Body of pancreas (tissue), 4 donors: ENCODE results near the gene BTNL9. TPM values are rescaled to one million over a fixed set of nuclear protein-coding genes. Genes with fewer than 3 reads are reported as not detected.

Experiments used
- ATAC-seq: fragments of 150-250 bp; one replicate; pipeline ENCODE4 v1.9.1; 2016
- DNase-seq, 4 donors: peaks; one replicate each; pipeline ENCODE4 v3.0.0-alpha.2; 2019
- H3K27ac ChIP-seq, 4 donors: fragments of 200-600 bp; sonication (generic); 1 replicate in 3 of 4; 2 replicates in 1 of 4; pipeline versions ENCODE4 v1.5.1 to v1.6.1; 2016 to 2019; ENCODE audit warnings: mild to moderate bottlenecking in 1 of 4, mixed read lengths in 1 of 4, moderate library complexity in 1 of 4
- H3K27me3 ChIP-seq, 2 donors: fragments of 200-600 bp; sonication (generic); one replicate each; pipeline ENCODE4 v1.6.0; 2016; ENCODE audit warnings: mild to moderate bottlenecking in 1 of 2
- H3K36me3 ChIP-seq, 2 donors: fragments of 200-600 bp; sonication (generic); replicated peaks in 1 of 2; 2 replicates each; pipeline ENCODE4 v1.5.1; 2016; ENCODE audit warnings: low read depth in 2 of 2; ENCODE audit not compliant: insufficient read depth in 1 of 2
- H3K4me1 ChIP-seq: fragments of 200-600 bp; sonication (generic); one replicate; pipeline ENCODE4 v1.6.0; 2016
- H3K4me3 ChIP-seq, 2 donors: fragments of 200-600 bp; sonication (generic); 1 replicate in 1 of 2; 2 replicates in 1 of 2; pipeline ENCODE4 v1.5.1; 2016 to 2019
- H3K9me3 ChIP-seq, 3 donors: fragments of 200-600 bp; sonication (generic); 1 replicate in 2 of 3; 2 replicates in 1 of 3; pipeline ENCODE4 v1.5.1; 2016
- CTCF ChIP-seq, 7 experiments: fragments of 450-650 bp in 4 of 7; fragments of 200-600 bp in 3 of 7; sonication (generic) in 3 of 7; IDR thresholded peaks; one replicate each; pipeline ENCODE4 v1.5.1; 2016 to 2019; ENCODE audit warnings: antibody characterized with exemption in 7 of 7
- POLR2A ChIP-seq, 3 donors: fragments of 450-650 bp; IDR thresholded peaks; one replicate each; pipeline ENCODE4 v1.6.1; 2016; ENCODE audit warnings: antibody characterized with exemption in 3 of 3, mild to moderate bottlenecking in 2 of 3
- WGBS, 2 donors: methylation state at CpG; one replicate each; pipeline ENCODE4 v1.1.5; 2017; 5-methylcytosine and 5-hydroxymethylcytosine counted together
- intact Hi-C: fragments of 100-400 bp; cut with DNase I; formaldehyde crosslinking; loops from one replicate; pipeline ENCODE4 v1.15.1; 2023
- total RNA-seq, 2 donors: library from RNA; depleted of rRNA; stranded (reverse); fragments of >200 nt; gene quantifications; one replicate each; pipeline ENCODE4 v1.1.0, GENCODE V29; 2016

The BTNL9 gene
- total RNA-seq, 2 donors from 2014 or later: 20.2 to 41.5 TPM

GRCh38 chr5:181105391-181106025 lies 65.4 kb downstream of the BTNL9 start:
- Histone ChIP-seq H3K4me3 (no peak overlapping the region), H3K27ac (no peak overlapping the region), H3K27me3 (peaks cover 0 to 5% of the 10 kb centered on the region in 2 donors), H3K9me3 (no peaks in the 10 kb centered on the region), H3K36me3 (no peaks in the 10 kb centered on the region), H3K4me1 (peaks cover under 1% of the 10 kb centered on the region)
- no peak for TF ChIP-seq CTCF (IDR thresholded peaks at IDR 0.05)
- TF ChIP-seq POLR2A (IDR thresholded peaks at IDR 0.05): no peak
- intact Hi-C loops: no loop called here
- DNase-seq: no peak
- ATAC-seq: no peak
- 45 to 80% methylated on average over 7 of the region's 7 CpGs for WGBS, 2 donors

- Histone ChIP-seq H3K27ac (no peak overlapping the region), H3K9me3 (no peaks in the 10 kb centered on the region), H3K36me3 (no peaks in the 10 kb centered on the region), H3K4me1 (no peaks in the 10 kb centered on the region), H3K27me3 (peaks cover 0 to 5% of the 10 kb centered on the region in 2 donors), H3K4me3 (no peak overlapping the region)
- TF ChIP-seq POLR2A (IDR thresholded peaks at IDR 0.05): no peak
- TF ChIP-seq CTCF (IDR thresholded peaks at IDR 0.05): no peak
- DNase-seq: no peak
- ATAC-seq: no peak
- intact Hi-C loops: no loop called here
- 58 to 68% methylated on average over 9 of the region's 9 CpGs for WGBS, 2 donors
Observed at GRCh38 chr5:181107699-181108098, 67.6 kb downstream of the BTNL9 start.

- 57 to 59% methylated on average over 7 to 14 of the region's 14 CpGs for WGBS, 2 donors
- intact Hi-C loops: no loop called here
- ATAC-seq (no peak), DNase-seq (no peak)
- Histone ChIP-seq H3K27ac (no peak overlapping the region), H3K27me3 (peaks cover 0 to 5% of the 10 kb centered on the region in 2 donors), H3K36me3 (no peaks in the 10 kb centered on the region), H3K4me3 (no peak overlapping the region), H3K4me1 (no peaks in the 10 kb centered on the region), H3K9me3 (no peaks in the 10 kb centered on the region)
- no peak for TF ChIP-seq POLR2A (IDR thresholded peaks at IDR 0.05)
- TF ChIP-seq CTCF (IDR thresholded peaks at IDR 0.05): no peak
Observed at GRCh38 chr5:181108578-181109165, 68.6 kb downstream of the BTNL9 start.

- WGBS, 2 donors: 40 to 46% methylated on average over 6 to 11 of the region's 11 CpGs
- no peaks in the 10 kb centered on the region for H3K36me3 ChIP-seq
- H3K9me3 ChIP-seq: no peaks in the 10 kb centered on the region
- no peak for ATAC-seq
- DNase-seq: no peak
- no peaks in the 10 kb centered on the region for H3K4me1 ChIP-seq
- H3K4me3 ChIP-seq: no peak overlapping the region
- peaks cover 0 to 9% of the 10 kb centered on the region in 2 donors for H3K27me3 ChIP-seq
- no peak overlapping the region for H3K27ac ChIP-seq
- TF ChIP-seq CTCF (IDR thresholded peaks at IDR 0.05) (no peak), POLR2A (IDR thresholded peaks at IDR 0.05) (no peak)
- intact Hi-C loops: no loop called here
Observed at GRCh38 chr5:181109489-181110013, 69.5 kb downstream of the BTNL9 start.
